Pulmonary artery endothelial cell (primary cell): ENCODE results near the gene DPYSL4. TPM values are rescaled to one million over a fixed set of nuclear protein-coding genes. Genes with fewer than 3 reads are reported as not detected.

Experiments
- DNase-seq: peaks from one replicate; pipeline ENCODE4 v3.0.0-alpha.2; 2011; ENCODE audit warnings: low read depth, low spot score
- total RNA-seq: library from RNA; depleted of rRNA; stranded (reverse); fragments of >200 nt; gene quantifications from 2 replicates; pipeline ENCODE4 v1.2.3, GENCODE V29; 2014

The DPYSL4 gene
- total RNA-seq, 1 donor from 2014 or later = 14.1 TPM

DNA sequence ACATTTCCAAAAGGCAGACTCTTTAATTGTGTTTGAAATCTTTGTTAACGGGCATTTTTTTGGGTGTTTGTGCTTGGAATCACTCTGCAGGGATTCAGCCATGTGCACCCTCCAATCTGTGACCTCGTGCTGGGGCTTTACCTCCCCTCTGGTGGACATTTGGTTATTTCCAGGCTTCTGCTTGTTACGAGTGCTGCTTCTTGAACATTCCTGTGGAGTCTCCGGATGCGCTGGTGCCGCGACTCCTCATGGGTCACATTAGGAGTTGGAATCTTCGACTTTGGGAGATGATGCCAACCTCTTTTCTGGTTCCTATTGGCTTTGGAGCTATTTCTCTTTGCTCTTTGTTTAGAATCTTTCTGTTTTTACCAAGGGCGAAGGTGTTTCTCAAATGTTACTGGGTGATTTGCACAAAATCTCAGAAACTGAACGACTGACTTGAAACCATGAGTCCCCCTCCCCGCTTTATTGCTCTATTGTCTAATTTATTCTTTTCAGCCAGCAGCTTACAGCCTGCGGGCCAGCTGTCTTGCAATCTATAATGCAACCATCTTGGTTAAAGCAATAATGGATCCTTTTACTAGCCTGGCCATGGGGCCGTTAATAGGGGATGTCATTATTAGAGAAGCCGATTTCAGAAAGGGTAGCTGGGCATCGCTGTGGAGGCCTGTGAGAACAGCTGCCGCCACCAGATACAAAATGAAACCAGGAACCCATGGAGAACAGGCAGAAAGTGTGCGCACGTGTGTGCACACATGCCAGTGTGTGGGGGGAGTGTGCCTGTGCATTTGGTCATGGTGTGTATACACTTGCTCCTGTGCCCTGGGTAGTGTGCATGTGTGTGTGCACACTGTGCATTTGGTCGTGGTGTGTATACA lies 9.9 kb upstream of the DPYSL4 start:
- DNase-seq = no peak

DNA sequence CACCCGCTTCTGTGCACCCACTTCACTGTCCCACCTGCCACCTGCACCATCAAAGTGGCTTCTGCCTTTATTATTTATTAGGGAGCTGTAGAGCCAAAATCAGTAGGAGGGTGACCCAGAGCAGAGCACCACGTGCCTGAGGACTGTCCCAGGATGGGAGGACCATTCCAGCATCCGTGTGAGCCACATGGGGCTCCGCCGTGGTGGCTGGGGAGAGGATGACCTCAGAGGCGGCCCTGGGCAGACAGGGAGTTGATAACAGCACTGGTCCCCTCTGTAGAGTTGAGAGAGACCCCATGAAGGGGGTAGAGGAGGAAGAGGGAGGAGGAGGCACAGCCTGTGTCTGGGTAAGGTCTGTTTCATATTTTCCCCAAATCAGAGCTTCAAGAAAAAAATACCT lies 8.7 kb upstream of the DPYSL4 start:
- DNase-seq = no peak

DNA sequence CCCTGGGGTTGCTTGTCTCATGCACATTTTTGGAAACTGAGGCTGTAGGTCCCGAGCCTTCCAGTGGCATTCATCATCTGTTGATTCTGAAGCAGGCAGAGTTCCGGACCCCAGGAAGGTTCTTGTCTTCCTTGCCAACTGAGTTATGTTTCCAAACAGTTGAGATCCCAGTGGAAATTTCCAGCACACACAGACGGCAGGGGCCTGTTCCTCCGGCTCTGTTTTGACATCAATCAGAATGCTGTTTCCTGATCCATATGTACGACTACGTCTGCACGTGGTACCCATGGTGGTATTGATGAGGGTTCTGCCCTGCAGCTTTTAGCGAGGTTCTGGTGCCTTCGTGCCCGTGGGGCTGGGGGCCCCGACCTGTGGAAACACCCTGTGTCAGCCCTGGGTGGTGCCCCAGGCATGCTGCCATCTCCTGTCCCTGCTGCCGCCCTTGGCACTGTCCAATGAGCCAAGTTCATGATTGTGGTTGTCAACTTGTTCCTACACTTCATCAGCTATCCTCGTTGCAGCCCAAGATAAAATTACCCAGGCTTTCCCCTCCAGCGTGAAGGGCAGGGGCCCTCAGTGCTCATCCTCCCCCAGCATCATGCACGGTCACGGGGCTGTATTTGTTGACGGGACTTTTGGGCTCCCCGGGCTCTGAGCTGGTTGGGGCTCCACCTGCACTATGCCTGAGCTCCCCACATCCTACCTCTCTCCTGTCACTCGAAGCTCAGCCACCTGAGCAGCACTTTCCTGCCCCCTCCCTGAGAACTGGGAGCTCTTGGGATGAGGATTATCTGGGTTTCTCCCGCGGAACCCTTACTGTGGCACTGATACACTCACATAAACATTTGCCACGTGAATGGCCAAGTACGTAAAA lies 7.8 kb upstream of the DPYSL4 start:
- DNase-seq = no peak

DNA sequence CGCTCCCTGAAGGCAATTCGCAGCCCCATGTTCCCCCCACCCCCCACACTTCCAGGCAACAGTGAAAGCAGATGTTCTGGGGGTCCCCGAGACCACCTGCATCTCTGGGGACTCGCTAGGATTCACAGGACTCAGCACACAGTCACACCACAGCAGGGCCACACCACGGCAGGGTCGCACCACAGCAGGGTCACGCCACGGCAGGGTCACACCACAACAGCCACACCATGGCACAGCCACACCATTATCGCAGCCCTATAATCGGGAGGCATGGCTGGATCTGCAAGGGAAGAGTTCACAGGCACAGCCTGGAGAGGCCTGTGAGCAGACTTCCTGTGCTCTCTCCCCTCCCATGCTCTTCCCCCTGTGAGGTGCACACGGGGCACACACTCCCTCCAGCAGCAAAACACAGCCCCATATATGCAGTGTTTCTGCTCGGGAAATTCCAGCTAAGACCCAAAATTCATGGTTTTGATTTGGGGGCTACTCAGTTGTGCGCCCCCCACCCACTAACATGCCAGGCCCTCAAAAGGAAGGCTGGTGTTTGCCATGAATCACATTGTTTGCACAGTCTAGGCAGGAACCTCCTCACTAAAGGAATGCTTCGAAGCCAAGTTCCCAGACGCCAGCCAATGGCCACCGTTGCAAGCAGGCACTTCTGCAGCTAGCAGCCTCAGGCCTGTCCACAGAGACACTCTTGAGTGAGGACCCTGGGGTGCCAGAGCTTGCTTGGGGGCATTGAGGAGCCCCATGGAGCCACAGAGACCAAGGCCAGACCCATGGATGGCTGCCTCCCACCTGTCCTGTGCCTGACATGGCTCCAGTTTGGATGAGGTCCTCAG lies 7.0 kb upstream of the DPYSL4 start:
- DNase-seq = no peak

DNA sequence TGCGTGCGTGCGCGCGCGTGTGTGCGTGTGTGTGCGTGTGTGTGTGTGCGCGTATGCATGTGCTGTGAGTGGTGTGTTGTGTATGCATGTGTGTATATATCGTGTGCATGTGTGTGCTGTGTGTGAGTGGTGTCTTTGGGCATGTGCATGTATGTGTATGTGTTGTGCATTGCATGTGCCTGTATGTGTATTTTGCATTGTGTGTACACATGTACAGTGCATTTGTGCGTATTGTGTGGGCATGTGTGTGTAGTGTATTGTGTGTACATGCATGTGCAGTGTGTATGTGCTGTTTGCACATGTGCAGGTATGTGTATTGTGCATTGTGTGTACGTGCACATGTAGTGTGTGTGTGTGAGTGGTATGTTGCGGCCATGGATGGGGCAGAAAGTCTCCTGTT lies 6.0 kb upstream of the DPYSL4 start:
- DNase-seq = no peak

DNA sequence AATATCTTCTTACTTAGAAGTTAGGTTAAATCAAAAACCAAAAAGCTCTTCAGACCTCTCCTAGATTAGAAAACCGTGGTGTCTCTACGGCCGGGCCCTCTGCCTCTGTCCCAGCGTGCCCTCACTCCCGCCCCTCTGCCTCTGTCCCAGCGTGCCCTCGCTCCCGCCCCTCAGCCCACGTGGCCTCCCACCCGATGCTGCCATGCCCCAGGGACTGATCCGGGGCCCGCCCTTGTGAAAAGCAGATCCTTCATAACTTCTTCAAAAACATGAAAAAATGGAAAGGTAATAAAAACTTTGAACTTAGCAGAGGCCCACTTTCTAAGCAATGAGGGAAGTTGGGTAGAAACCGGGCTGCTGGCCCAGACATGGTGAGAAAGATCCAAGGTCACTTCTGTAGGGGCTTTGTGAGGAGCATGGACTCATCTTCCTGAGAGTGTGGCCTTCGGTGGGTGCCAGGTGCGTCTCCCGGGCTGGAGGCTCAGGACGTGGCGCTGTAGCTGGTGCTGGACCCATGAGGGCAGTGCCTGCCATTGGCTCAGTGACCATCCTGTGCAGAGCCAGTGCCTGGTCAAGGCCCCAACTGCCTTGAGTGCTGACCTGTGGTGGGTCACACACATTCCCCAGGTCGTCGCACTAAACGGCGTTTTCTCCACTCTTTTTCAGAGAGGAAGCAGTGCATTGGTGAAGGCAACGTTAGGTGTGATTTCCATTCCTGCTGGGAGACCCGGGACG lies 4.9 kb upstream of the DPYSL4 start:
- DNase-seq = no peak

DNA sequence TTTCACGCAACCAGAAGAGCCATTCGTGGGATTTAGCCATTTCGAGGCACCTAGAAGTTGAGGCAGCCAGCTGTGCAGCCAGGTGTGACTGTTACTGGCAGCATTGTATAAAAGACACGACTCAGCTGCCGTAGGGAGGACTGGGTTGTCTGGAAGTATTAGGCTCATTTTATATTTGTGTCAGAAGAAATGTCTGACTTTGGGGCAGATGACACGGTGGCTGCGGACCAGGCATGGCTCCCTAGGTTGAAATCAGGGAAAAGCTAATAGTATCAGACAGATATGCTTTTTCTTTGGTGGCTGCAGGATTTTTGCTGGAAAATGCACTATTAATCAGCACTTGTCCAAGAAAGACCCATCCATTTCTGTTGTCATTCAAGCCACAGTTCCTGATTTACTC lies 4.2 kb upstream of the DPYSL4 start:
- no peak for DNase-seq

DNA sequence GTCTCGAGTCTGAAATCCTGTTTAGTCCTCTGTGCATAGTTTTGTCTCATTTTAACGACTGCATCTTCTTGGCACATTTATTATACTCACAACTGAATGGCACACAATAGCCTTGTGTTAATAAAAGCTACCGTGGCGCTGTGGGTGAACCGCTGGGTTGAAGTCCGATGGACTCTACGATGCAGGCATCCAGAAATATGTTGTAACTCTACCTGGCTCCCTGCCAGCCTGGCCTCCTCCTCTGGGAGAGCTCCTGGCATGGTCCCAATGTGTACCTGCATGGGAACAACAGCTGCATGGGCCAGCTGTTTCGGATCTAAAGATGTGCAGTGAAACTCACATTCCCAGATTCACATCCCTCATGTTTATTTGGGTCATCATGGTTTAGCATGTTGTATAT lies 3.7 kb upstream of the DPYSL4 start:
- no peak for DNase-seq

DNA sequence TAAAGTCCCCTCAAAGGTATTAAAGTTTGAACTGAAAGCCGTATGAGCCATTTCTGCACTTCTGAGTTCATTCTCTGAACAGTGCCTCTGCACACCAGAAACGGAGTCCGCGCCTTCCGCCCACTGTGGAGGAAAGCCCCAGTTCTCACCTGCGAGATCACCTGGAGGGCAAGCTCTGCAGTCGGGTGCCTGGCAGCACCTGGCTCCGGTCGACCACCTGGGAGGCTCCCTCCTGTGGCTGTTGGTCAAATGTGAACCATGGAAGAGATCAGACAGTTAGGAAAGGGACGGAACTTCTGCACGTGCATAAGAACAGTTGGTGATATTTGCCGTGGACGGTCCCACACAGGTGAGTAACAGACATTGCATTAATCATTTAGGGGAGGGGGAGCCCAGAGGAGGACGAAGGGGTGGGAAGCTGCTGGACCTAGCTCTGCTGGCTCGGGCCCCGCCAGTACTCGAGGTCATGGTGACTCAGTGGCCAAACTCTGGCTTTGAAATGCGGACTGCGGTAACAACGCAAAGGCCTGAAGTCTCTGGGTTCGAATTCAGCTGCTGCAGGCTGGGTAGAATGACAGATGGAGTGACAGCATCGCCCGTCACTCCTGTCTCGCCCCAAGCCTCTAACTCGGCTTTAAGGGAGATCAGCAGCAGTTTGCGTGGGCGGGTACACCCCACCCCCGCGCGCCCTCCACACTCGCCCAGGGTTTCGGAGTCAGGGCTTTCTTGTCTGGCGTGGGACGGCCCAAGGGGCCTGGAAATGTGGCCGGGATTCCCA lies 1.7 kb upstream of the DPYSL4 start:
- no peak for DNase-seq

DNA sequence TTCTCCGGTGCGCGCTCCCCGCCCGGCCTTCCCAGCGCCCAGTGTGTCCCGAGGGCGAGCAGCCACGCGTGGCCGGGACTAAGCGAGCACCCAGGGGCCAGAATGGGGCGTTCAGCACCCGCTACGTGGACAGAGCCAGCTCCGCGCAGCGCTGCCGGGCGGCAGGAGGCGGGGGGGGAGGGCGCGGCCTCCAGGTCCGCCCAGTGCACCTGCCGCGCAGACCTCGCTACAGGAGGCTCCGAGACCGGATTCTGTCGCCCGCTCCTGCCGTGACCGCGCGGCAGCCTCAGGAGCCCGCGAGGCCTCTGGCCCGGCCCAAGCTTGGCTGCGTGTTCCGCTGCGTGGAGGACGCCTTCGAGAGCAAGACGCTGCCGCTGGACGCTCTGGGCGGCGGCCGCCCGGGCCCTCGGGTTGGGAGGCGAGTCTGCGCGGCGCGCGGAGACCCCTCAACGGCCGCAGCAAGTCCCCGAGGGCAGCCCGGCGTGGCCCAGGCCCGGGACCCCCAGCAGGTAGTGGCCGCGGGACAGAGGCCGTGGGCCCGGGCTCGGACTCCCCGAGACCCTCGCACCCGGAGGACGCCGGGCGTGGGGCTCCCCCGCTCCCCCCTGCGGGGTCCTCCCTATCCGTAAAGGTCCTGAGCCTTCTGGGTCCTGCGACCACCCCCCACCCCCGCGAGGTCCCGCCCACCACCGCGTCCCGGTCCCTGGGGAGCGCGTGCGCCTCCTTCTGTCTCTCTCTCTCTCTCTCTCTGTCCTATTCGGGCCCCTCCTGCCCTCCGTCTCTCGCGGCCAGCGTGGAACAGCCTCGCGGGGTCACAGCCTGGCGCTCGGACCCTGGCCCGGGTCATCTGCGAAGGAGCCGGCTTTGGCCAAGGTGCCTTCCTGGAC lies 904 bp upstream of the DPYSL4 start:
- DNase-seq = no peak

DNA sequence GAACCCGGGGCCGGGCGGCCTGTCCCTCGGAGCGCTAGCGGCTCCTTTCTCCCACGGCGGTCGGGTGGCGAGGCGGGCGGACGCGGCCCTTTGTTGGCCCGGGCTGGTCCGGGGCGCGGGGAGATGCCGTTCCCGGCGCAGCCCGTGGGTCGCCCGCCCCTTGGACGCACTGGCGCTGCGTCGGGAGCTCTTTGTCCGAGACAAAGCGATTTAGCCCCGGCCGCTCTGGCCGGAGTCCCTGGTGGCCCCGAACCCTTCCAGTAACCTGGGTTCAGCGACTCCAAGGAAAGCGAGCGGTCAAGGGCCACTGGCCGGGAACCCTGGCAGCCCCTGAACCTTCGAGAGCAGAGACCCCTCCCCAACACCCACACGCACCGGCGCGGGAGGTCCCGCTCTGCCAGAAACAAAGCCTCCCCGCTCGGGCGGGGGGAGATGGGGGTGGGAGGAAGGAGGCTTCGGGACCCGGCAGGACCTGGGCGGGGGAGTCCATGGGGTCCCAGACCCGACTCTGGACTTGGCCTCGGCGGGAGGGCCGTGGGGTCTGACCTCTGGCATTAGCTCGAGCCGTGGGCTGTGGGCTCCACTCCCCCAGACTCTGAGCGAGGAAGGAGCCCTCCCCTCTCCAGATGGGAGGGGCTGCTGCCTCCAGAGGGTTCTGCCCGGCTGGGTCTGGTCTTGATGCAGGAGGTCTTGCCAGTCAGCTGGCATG lies 836 bp downstream of the DPYSL4 start:
- no peak for DNase-seq

DNA sequence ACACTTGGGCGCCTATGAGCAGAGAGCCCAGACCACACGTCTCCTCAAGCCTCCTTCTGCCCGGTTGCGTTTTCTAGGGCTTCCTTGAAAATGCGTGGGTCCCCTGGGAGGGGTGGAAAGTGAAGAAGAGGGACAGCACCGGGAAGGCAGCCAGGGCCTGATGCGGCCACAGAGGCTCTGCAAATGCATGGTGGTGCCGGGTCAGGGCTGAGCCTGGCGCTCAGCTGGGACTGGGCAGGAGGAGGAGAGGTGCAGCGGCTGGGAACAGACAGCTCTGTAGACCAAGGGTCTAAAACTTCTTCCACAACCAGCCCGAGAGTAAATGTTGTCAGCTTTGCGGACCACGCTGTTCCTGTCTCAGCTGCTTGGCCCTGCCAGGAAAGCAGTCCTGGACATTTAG lies 1.6 kb downstream of the DPYSL4 start:
- no peak for DNase-seq

DNA sequence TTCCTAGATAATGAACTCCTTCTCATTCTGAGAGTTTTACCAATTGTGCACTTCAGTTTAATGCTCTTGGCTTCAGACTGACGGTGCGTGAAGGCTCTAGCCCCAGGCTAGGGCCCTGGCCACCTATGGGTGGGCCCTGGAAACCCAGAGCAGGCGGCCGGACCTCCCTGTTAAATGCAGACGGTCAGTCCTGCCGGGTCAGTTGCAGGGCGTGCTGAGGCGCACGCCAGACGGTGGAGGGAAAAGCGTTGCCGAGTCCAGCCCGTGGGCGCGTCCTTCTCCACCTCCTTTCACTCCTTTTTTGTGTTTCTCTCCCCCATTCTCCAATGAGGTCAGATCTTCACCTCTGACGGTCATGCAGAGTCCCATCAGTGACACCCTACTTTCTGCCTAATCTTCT lies 2.3 kb downstream of the DPYSL4 start:
- no peak for DNase-seq

DNA sequence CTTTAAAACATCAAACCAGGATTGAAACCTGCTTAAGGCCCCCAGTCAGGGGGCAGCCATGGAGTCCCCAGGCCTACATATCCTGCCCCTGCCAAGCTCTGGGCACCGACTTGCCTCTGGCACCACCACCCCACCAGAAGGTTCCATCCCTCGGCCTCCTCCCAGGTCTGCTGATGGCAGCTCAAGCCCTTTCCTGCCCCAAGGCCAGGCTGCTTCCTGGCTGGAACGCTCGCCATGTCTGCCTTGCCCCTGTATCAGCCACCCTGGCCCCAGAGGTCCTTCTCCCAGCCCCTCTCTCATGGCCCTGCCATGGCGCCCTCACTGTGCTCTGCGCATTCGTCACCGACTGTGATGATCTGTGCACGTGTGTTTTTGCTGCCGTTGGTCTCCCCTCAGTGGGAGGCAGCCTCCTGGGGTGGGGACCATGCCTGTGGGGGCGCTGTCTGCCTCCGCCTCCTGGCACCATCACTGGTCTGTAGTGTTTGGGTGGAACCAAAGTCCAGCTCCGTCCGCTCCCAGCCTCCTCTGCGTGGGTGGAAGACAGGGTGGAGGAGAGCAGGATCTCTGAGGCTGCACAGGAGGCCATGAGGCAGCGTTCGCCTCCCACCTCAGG lies 3.2 kb downstream of the DPYSL4 start:
- DNase-seq = no peak

DNA sequence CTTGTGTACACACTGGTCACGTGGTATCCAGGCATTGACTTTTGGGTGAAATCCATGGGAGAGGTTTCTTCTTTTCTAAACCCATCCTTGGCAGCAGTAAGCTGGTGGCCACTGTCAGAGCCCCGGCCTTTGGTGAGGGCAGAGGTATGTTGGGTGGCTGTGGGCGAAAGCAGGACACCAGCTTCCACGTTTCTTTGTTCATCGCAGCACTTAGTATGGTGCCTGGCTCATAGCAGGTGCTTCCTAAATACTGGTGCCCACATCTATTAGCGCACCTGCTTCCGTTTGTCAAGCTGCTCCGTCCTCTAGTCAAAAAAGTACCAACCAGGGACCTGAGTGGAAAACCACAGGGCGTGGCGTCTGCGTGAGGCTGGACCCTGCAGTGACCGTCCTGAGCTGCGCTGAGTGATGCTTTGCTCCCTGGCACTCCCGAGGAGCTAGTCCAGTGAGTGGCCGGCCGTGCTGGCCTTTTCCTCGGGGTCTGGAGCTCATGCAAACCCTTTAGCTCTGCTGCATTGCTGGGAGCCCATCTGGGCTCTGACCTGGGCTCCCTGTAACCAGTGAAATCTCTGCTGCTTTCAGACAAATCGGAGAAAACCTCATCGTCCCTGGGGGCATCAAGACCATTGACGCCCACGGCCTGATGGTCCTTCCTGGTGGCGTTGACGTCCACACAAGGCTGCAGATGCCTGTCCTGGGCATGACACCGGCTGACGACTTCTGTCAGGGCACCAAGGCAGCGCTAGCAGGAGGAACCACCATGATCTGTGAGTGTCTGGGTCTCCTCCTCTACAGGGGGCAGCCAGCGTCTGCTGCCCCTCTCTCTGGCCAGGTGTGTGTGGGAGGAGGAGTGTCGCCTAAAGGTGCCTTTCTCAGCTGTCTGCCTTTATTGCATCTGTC lies 5.6 kb downstream of the DPYSL4 start:
- DNase-seq = no peak

DNA sequence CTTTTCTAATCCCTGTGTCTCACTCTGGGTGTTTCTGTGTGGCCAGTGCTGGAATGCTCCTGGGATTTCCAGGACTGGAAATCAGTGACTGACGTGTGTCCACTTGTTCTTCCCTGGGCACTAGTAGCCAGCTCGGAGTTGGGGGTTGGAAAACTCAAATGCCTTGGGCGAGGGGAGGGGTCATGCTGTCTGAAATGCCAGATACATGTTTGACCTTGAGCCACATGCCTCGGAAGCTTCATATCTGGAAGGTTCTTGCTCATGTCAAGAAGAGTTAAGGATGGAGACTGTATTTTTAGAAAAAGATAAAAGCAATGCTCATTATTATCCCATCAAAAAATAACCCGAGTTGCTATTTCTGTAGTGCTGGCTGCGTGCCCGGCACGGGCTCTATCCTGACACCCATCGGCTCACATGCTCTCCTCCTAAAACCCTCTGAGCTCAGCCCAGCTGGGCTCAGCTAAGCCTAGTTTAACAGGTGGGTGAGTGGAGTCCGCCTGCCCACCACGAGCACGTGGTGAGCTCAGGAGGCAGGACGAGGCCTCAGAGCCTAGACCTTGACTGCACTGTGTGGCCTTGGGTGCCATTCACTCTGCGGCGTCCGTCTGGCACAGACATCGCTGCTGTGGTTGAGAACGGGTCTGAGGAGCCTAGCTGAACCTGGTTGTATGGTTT lies 6.4 kb downstream of the DPYSL4 start:
- no peak for DNase-seq
